Ovary (tissue), 9 donors: ENCODE results near the gene DHRS12. TPM values are rescaled to one million over a fixed set of nuclear protein-coding genes. Genes with fewer than 3 reads are reported as not detected.

Source experiments
- DNase-seq, 5 donors: peaks; one replicate each; pipeline ENCODE4 v3.0.0-alpha.2; 2019 to 2020
- H3K27ac ChIP-seq, 2 donors: fragments of 200-600 bp; one replicate each; pipeline versions ENCODE4 v1.5.1 to v1.8.0; 2019 to 2022
- H3K27me3 ChIP-seq: fragments of 200-600 bp; one replicate; pipeline ENCODE4 v1.8.0; 2022
- H3K36me3 ChIP-seq: fragments of 200-600 bp; sonication (generic); one replicate; pipeline ENCODE4 v1.5.1; 2019
- H3K4me1 ChIP-seq: one replicate; pipeline ENCODE4 v1.8.1; 2013; ENCODE audit warnings: mild to moderate bottlenecking, moderate library complexity; ENCODE audit not compliant: insufficient read depth
- H3K4me3 ChIP-seq: fragments of 200-600 bp; sonication (generic); one replicate; pipeline ENCODE4 v1.5.1; 2017
- H3K9me3 ChIP-seq, 2 donors: fragments of 200-600 bp in 1 of 2; sonication (generic) in 1 of 2; one replicate each; pipeline versions ENCODE4 v1.5.1 to v1.8.1; 2013 to 2019; ENCODE audit warnings: mild to moderate bottlenecking in 1 of 2, moderate library complexity in 1 of 2
- EP300 ChIP-seq: sonication (generic); formaldehyde crosslinking; IDR thresholded peaks from one replicate; pipeline ENCODE4 v1.6.1; 2017; ENCODE audit warnings: antibody characterized with exemption
- POLR2A ChIP-seq: fragments of 450-650 bp; IDR thresholded peaks from one replicate; pipeline ENCODE4 v1.6.1; 2017; ENCODE audit warnings: antibody characterized with exemption, mild to moderate bottlenecking, moderate library complexity
- WGBS, 3 donors: extraction: QIAGEN DNeasy Blood & Tissue Kit in 1 of 3; methylation state at CpG; one replicate each; pipeline versions ENCODE4 v1.1.5 to v1.1.7; 2013 to 2017; 5-methylcytosine and 5-hydroxymethylcytosine counted together
- intact Hi-C, 4 donors: fragments of 100-400 bp; cut with DNase I; formaldehyde crosslinking; loops; one replicate each; pipeline versions ENCODE4 v1.11.0 to v1.15.1; 2022 to 2023
- polyA plus RNA-seq, 2 donors: library from polyadenylated mRNA; stranded (reverse); fragments of 200-250 nt in 1 of 2; fragments of 350-450 nt in 1 of 2; fragmentation: Illumina TruSeq in 1 of 2; extraction: RNeasy Lipid Tissue Mini Kit (QIAGEN cat#74804) in 1 of 2; gene quantifications; one replicate each; pipeline ENCODE4 v1.2.3, GENCODE V29; 2013 to 2014
- total RNA-seq, 7 donors: library from RNA; depleted of rRNA in 2 of 7; stranded (reverse); fragments of >200 nt in 2 of 7; fragmentation: NEBNext Ultra II Directional in 3 of 7; extraction: Animal tissue kit (Norgen Biotek cat#: 25700) in 3 of 7; gene quantifications; one replicate each; pipeline versions ENCODE4 v1.1.0 to v1.2.4, GENCODE V29; 2016 to 2023
- TF ChIP-seq, protein P1 (sequence below), 3 donors: fragments of 450-650 bp in 2 of 3; fragments of 200-600 bp in 1 of 3; IDR thresholded peaks; one replicate each; pipeline versions ENCODE4 v1.5.1 to v1.8.0; 2016 to 2022; ENCODE audit warnings: antibody characterized with exemption in 3 of 3, mild to moderate bottlenecking in 1 of 3
- donor health status: DM: no; HTN: no; CAD: no; lungs with moderate emphysema.
- donor health status: DM: no; HTN: no; CAD: no.
- donor health status: Bipolar disorder and iron deficiency.
- donor health status: DM: yes; HTN: yes; CAD: no.
- donor health status: DM: no; HTN: no; CAD: no.
- donor health status: DM: yes; HTN: yes; CAD: no.

DHRS12 gene
- total and polyA plus RNA-seq, 9 donors, result 9.7 to 29.1 (median 18.3) TPM

DNA sequence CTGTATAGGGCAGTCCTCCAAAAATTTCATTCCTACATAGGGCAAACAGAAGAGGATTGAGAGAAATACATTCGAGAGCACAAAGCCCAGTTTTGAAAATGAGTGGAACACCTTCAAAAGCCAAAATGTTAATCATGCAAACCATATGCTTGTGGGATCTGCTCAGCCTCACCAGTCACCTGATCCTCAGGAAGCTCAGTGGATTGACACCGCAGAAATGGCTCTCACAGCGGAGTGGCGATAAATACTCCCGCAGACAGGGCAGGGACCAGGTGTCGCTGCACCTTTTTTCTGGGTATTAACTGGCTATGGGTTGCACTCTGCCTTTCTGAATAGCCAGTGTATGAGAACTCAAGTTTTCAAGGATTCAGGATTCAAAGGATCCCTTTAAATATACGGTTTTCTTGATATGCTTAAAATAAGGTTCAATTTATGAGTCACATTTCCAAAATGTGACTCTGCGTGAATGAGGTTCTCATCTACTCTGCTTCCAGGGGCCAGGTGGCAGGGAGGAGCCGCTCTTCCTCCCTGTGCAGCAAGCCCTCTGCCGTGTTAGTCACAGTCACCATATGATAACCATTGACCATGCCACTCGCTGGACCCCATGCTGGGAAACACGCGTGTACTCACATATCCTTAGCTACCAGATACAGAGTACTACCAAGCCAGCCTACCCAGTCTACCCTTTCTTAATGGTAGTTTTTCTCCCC lies 18.3 kb upstream of the DHRS12 start:
- Histone ChIP-seq H3K4me3 (no peak overlapping the region), H3K36me3 (no peaks in the 10 kb centered on the region), H3K9me3 (no peaks in the 10 kb centered on the region), H3K27ac (no peak overlapping the region), H3K27me3 (no peaks in the 10 kb centered on the region), H3K4me1 (peaks cover 5% of the 10 kb centered on the region)
- TF ChIP-seq, protein P1, sequence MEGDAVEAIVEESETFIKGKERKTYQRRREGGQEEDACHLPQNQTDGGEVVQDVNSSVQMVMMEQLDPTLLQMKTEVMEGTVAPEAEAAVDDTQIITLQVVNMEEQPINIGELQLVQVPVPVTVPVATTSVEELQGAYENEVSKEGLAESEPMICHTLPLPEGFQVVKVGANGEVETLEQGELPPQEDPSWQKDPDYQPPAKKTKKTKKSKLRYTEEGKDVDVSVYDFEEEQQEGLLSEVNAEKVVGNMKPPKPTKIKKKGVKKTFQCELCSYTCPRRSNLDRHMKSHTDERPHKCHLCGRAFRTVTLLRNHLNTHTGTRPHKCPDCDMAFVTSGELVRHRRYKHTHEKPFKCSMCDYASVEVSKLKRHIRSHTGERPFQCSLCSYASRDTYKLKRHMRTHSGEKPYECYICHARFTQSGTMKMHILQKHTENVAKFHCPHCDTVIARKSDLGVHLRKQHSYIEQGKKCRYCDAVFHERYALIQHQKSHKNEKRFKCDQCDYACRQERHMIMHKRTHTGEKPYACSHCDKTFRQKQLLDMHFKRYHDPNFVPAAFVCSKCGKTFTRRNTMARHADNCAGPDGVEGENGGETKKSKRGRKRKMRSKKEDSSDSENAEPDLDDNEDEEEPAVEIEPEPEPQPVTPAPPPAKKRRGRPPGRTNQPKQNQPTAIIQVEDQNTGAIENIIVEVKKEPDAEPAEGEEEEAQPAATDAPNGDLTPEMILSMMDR (IDR thresholded peaks at IDR 0.05), result no peak
- TF ChIP-seq POLR2A (no peak), EP300 (no peak)
- 87 to 91% (median 88%) methylated on average over 13 of the region's 13 CpGs for WGBS, 3 donors
- intact Hi-C loops, result no loop called here
- DNase-seq, result no peak

DNA sequence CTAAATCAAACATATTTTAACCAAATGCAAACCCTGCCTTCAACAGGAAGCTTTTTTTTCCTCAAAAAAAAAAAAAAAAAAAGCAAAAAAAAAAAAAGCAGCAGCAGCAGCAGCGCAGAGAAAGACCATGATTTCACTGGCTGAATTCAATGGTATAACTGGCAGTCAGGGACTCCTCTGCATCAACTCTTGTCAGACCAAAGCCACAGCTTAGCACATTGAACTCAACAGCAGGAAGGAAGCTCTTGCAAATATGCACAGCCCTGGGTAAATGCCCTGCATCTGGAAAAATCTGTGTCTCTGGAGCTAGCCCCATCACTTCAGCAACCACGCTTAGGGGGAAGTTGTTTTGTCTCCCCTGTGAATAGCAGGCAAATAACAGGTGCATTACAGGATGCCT lies 17.6 kb upstream of the DHRS12 start:
- no peak overlapping the region for H3K27ac ChIP-seq
- intact Hi-C loops, result no loop called here
- H3K4me1 ChIP-seq, result peaks cover 3% of the 10 kb centered on the region
- TF ChIP-seq, protein P1 (IDR thresholded peaks at IDR 0.05), result no peak
- TF ChIP-seq EP300, result no peak
- no peak for TF ChIP-seq POLR2A
- WGBS, 3 donors, result 65 to 72% (median 71%) methylated on average over 2 of the region's 2 CpGs
- H3K27me3 ChIP-seq, result no peaks in the 10 kb centered on the region
- no peaks in the 10 kb centered on the region for H3K9me3 ChIP-seq
- H3K36me3 ChIP-seq, result no peaks in the 10 kb centered on the region
- no peak for DNase-seq
- no peak overlapping the region for H3K4me3 ChIP-seq

DNA sequence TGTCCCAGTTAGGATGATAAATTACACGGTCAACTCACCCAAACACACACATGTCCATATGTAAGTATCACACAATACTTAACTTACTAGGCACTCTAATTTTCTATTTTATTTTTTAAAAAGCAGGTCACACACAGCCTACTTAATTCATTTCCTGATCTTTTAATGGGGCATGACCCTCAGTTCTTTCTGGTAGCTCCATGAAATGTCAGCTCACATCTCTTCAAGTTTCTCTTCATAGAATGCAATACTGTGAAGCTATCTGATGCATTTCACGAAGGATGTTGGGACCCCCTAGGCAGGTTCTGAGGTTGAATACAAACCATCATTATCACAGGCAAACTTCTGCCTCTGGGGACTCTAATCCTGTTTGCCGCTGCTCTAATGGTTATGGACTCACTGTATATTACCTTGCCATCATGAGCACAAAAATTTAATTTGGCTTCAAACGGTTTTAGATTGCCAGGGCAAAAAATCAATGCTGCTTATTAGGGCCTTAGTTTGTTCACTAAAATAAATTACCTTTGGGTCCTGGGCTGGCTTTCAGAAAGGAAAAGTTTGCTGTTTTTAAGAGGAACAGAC lies 16.1 kb upstream of the DHRS12 start:
- TF ChIP-seq EP300 (no peak), POLR2A (no peak)
- TF ChIP-seq, protein P1 (IDR thresholded peaks at IDR 0.05), result no peak
- intact Hi-C loops, result no loop called here
- Histone ChIP-seq H3K27me3 (no peaks in the 10 kb centered on the region), H3K9me3 (no peaks in the 10 kb centered on the region), H3K36me3 (no peaks in the 10 kb centered on the region), H3K4me3 (no peak overlapping the region), H3K27ac (no peak overlapping the region), H3K4me1 (no peaks in the 10 kb centered on the region)
- no peak for DNase-seq
- 85 to 88% (median 87%) methylated on average over 4 of the region's 4 CpGs for WGBS, 3 donors

DNA sequence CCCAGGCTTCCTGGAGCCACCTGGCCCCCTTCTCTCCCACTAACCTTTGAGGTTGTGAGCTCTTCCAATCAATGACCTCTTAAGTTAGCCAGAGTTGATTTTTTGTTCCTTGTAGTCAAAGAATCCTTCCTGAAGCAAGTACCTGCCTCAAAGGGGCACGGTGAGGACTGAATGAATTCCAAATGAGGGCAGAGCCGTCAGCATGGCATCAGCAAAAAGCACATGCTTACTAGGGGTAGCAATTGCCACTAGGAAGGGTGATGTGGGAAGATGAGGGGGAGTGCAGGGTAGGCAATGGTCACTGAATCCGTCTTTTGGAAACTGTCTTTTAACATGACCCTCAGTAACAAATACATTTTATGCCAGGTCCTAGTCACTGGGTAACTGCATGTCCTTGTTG lies 15.6 kb upstream of the DHRS12 start:
- no peak for DNase-seq
- Histone ChIP-seq H3K27ac (no peak overlapping the region), H3K9me3 (no peaks in the 10 kb centered on the region), H3K4me1 (no peaks in the 10 kb centered on the region), H3K36me3 (no peaks in the 10 kb centered on the region), H3K27me3 (no peaks in the 10 kb centered on the region), H3K4me3 (no peak overlapping the region)
- intact Hi-C loops, result loop anchor here in 2 of 4 donors (10.0 kb wide), 1 partner anchor 305 kb away; the partner anchor contains the start of gene NEK5 (in 2 of the 2)
- WGBS, 3 donors, result 86 to 98% (median 91%) methylated on average over 3 of the region's 3 CpGs
- TF ChIP-seq POLR2A (no peak), EP300 (no peak)
